Panc1 (cell line): Measurements from ENCODE around the gene SLC22A5. TPM values are rescaled to one million over a fixed set of nuclear protein-coding genes. Genes with fewer than 3 reads are reported as not detected.

ENCODE experiments used
- ATAC-seq: fragments of 200-7000 bp; cut with Tn5 transposase; 2 replicates; pipeline ENCODE4 v1.9.1; 2020; ENCODE audit warnings: mild to moderate bottlenecking, moderate library complexity
- BruUV-seq: library from RNA; stranded (reverse); fragments of 400-500 nt; replicated peaks from 2 replicates; lab custom pipeline; 2021; lab: Mats Ljungman, UMichigan
- CTCF ChIA-PET: fragments of 300-600 bp; sonication (Branson Sonifier 250); formaldehyde crosslinking; loops from one replicate; lab custom pipeline; 2022; ENCODE audit warnings: antibody characterized with exemption; lab: Charles Lee
- POLR2A ChIA-PET: fragments of 300-600 bp; sonication (Branson Sonifier 250); formaldehyde crosslinking; loops from one replicate; lab custom pipeline; 2022; ENCODE audit warnings: antibody characterized with exemption; lab: Charles Lee
- DNase-seq: peaks from one replicate; pipeline ENCODE4 v3.0.0-alpha.2; 2010; ENCODE audit warnings: low read depth, low spot score
- H3K27ac ChIP-seq: 2 replicates; pipeline ENCODE4 v1.5.1; 2011; ENCODE audit warnings: mild to moderate bottlenecking, low read length, inconsistent platforms
- H3K27me3 ChIP-seq: fragments of 200-500 bp; sonication (Bioruptor generic); 2 replicates; pipeline ENCODE4 v1.6.0; 2014; ENCODE audit warnings: low read length, inconsistent platforms; ENCODE audit not compliant: control insufficient read depth, insufficient read depth
- H3K36me3 ChIP-seq: fragments of 200-500 bp; sonication (Bioruptor generic); 2 replicates; pipeline ENCODE4 v1.5.1; 2014; ENCODE audit warnings: inconsistent platforms, mild to moderate bottlenecking, low read length, moderate library complexity; ENCODE audit not compliant: control insufficient read depth, insufficient read depth
- H3K4me1 ChIP-seq: 2 replicates; pipeline ENCODE4 v1.5.1; 2011; ENCODE audit warnings: inconsistent platforms, mild to moderate bottlenecking, low read length, moderate library complexity; ENCODE audit not compliant: control insufficient read depth, insufficient read depth
- H3K4me3 ChIP-seq, 2 experiments: 2 replicates each; pipeline ENCODE4 v1.5.1; 2011 to 2012; ENCODE audit warnings: low read depth in 2 of 2, low read length in 2 of 2, mild to moderate bottlenecking in 2 of 2, inconsistent platforms in 1 of 2, moderate library complexity in 1 of 2
- H3K9me3 ChIP-seq: fragments of 200-500 bp; sonication (Bioruptor generic); 2 replicates; pipeline ENCODE4 v1.5.1; 2014; ENCODE audit warnings: low read depth, mild to moderate bottlenecking, inconsistent platforms, low read length, moderate library complexity; ENCODE audit not compliant: control insufficient read depth, insufficient read depth
- CTCF ChIP-seq: fragments of 450-650 bp; IDR thresholded peaks from 2 replicates; pipeline ENCODE4 v1.5.1; 2017; ENCODE audit warnings: mild to moderate bottlenecking
- POLR2AphosphoS5 ChIP-seq: IDR thresholded peaks from 2 replicates; pipeline ENCODE4 v1.6.1; 2012; ENCODE audit warnings: mild to moderate bottlenecking, low read depth, low read length, moderate library complexity
- REST ChIP-seq, 2 experiments: IDR thresholded peaks; 2 replicates each; pipeline ENCODE4 v1.6.1; 2011 to 2012; ENCODE audit warnings: low read depth in 2 of 2, control low read depth in 1 of 2, low read length in 1 of 2, mild to moderate bottlenecking in 1 of 2, moderate library complexity in 1 of 2; ENCODE audit not compliant: insufficient read depth in 1 of 2
- SIN3A ChIP-seq: IDR thresholded peaks from 2 replicates; pipeline ENCODE4 v1.6.1; 2012; ENCODE audit warnings: low read depth, mild to moderate bottlenecking, low read length, moderate library complexity, borderline replicate concordance; ENCODE audit not compliant: insufficient read depth
- TCF7L2 ChIP-seq: IDR thresholded peaks from 2 replicates; pipeline ENCODE4 v1.6.1; 2011; ENCODE audit warnings: mild to moderate bottlenecking, low read depth, low read length, inconsistent platforms
- in situ Hi-C: cut with HindIII; loops from 2 replicates; pipeline ENCODE4 v1.10.0; 2016; ENCODE audit warnings: low sequenced_read_pairs, low pct_unique_long_range_greater_than_20kb
- intact Hi-C: fragments of 100-400 bp; cut with micrococcal nuclease; formaldehyde crosslinking; loops from one replicate; pipeline ENCODE4 v1.10.0; 2022; ENCODE audit not compliant: unreplicated experiment
- total RNA-seq: library from RNA; stranded (reverse); gene quantifications from one replicate; pipeline ENCODE4 v1.2.1, GENCODE V29; 2021; ENCODE audit not compliant: unreplicated experiment

The SLC22A5 gene
- total RNA-seq, 1 experiment from 2014 or later = 9.5 TPM

GRCh38 chr5:132383261-132383660 lies 13.8 kb downstream of the SLC22A5 start:
- Histone ChIP-seq H3K27me3 (no peaks in the 10 kb centered on the region), H3K27ac (no peak overlapping the region), H3K4me3 (no peak overlapping the region), H3K9me3 (no peaks in the 10 kb centered on the region), H3K36me3 (no peaks in the 10 kb centered on the region), H3K4me1 (peaks cover 18% of the 10 kb centered on the region)
- in situ Hi-C loops (loop anchor here (25.0 kb wide), 1 partner anchor 104 kb away; the partner anchor contains the start of gene IRF1), intact Hi-C loops (loop anchor here (10.0 kb wide), 1 partner anchor 442 kb away; no protein-coding TSS in a partner anchor)
- no peak for ATAC-seq
- BruUV-seq = no TSS peak
- ChIA-PET POLR2A (no interaction called here), CTCF (interaction anchor here (0.9 kb wide), 1 partner anchor 437 kb away, joined by 3 read pairs; no protein-coding TSS in a partner anchor)
- DNase-seq = no peak
- no peak for TF ChIP-seq TCF7L2
- no peak for TF ChIP-seq CTCF
- no peak for TF ChIP-seq REST (IDR thresholded peaks at IDR 0.05; ENCODE audit: insufficient read depth in 1 of 2, low read depth in 2 of 2, low read length in 1 of 2)
- no peak for TF ChIP-seq SIN3A
- TF ChIP-seq POLR2AphosphoS5 = no peak

GRCh38 chr5:132383984-132384383 lies 14.5 kb downstream of the SLC22A5 start:
- ChIA-PET CTCF (no interaction called here), POLR2A (no interaction called here)
- no peak overlapping the region for H3K27ac ChIP-seq
- no peaks in the 10 kb centered on the region for H3K36me3 ChIP-seq
- in situ Hi-C loops = loop anchor here (25.0 kb wide), 1 partner anchor 103 kb away; the partner anchor contains the start of gene IRF1
- TF ChIP-seq REST (IDR thresholded peaks at IDR 0.05; ENCODE audit: insufficient read depth in 1 of 2, low read depth in 2 of 2, low read length in 1 of 2) (no peak), TCF7L2 (no peak), POLR2AphosphoS5 (no peak), CTCF (no peak), SIN3A (no peak)
- intact Hi-C loops = loop anchor here (10.0 kb wide), 1 partner anchor 441 kb away; no protein-coding TSS in a partner anchor
- no peaks in the 10 kb centered on the region for H3K27me3 ChIP-seq
- peaks cover 26% of the 10 kb centered on the region for H3K4me1 ChIP-seq
- H3K4me3 ChIP-seq = no peak overlapping the region
- DNase-seq = no peak
- no peak for ATAC-seq
- no peaks in the 10 kb centered on the region for H3K9me3 ChIP-seq
- no TSS peak for BruUV-seq
